ENCODE results near the gene FAM53B. TPM values are rescaled to one million over a fixed set of nuclear protein-coding genes. Genes with fewer than 3 reads are reported as not detected.

FAM53B gene
- total RNA-seq, 2 experiments from 2014 or later, result 30.1 to 30.9 TPM

- Mint-ChIP-seq H3K4me3 (no peak overlapping the region), H3K27ac (no peak overlapping the region), H3K9me3 (no peaks in the 10 kb centered on the region)
Measured at GRCh38 chr10:124674768-124675222, 69.4 kb downstream of the FAM53B start.

GRCh38 chr10:124672181-124672638, 72.0 kb downstream of the FAM53B start:
- no peaks in the 10 kb centered on the region for H3K9me3 Mint-ChIP-seq
- peak overlapping the region; percentile 79 for H3K27ac Mint-ChIP-seq
- peaks cover 66% of the 10 kb centered on the region for H3K4me1 Mint-ChIP-seq
- no peak overlapping the region for H3K4me3 Mint-ChIP-seq
- CTCF ChIA-PET, result interaction anchor here (0.9 to 5.5 kb wide), 7 partner anchors 8 to 70 kb away, joined by 3 to 33 read pairs (median 5); no protein-coding TSS in a partner anchor
- DNase-seq, result no peak
- POLR2A ChIA-PET, result interaction anchor here (0.9 kb wide), 1 partner anchor 46 kb away, joined by 4 read pairs; no protein-coding TSS in a partner anchor
- H3K36me3 Mint-ChIP-seq (ENCODE audit: low read depth), result peaks cover 34% of the 10 kb centered on the region
- no peaks in the 10 kb centered on the region for H3K27me3 Mint-ChIP-seq

More at GRCh38 chr10:124674768-124675222, 69.4 kb downstream of the FAM53B start:
- Mint-ChIP-seq H3K36me3 (ENCODE audit: low read depth) (peaks cover 56% of the 10 kb centered on the region), H3K4me1 (peaks cover 83% of the 10 kb centered on the region), H3K27me3 (no peaks in the 10 kb centered on the region)
- POLR2A ChIA-PET, result no interaction called here
- CTCF ChIA-PET, result interaction anchor here (1.0 to 5.5 kb wide), 3 partner anchors 9 to 13 kb away, joined by 3 to 33 read pairs (median 4); no protein-coding TSS in a partner anchor
- no peak for DNase-seq

- ChIA-PET POLR2A (interaction anchor here (0.9 to 1.0 kb wide), 2 partner anchors 47 to 69 kb away, joined by 4 read pairs; no protein-coding TSS in a partner anchor), CTCF (interaction anchor here (0.7 to 5.5 kb wide), 11 partner anchors 9 to 71 kb away, joined by 3 to 33 read pairs (median 4); no protein-coding TSS in a partner anchor)
- peak; percentile 21 for DNase-seq
- Mint-ChIP-seq H3K27ac (peak overlapping the region; percentile 79), H3K36me3 (ENCODE audit: low read depth) (peaks cover 30% of the 10 kb centered on the region), H3K4me1 (peaks cover 60% of the 10 kb centered on the region), H3K27me3 (no peaks in the 10 kb centered on the region), H3K4me3 (no peak overlapping the region), H3K9me3 (no peaks in the 10 kb centered on the region)
Measured at GRCh38 chr10:124671486-124672075, 72.6 kb downstream of the FAM53B start.

GRCh38 chr10:124670849-124671248, 73.3 kb downstream of the FAM53B start:
- Mint-ChIP-seq H3K27ac (peak overlapping the region; percentile 79), H3K4me3 (no peak overlapping the region), H3K27me3 (no peaks in the 10 kb centered on the region), H3K36me3 (ENCODE audit: low read depth) (peaks cover 26% of the 10 kb centered on the region), H3K4me1 (peaks cover 53% of the 10 kb centered on the region), H3K9me3 (no peaks in the 10 kb centered on the region)
- DNase-seq, result no peak
- POLR2A ChIA-PET, result interaction anchor here (1.0 kb wide), 1 partner anchor 70 kb away, joined by 4 read pairs; no protein-coding TSS in a partner anchor
- CTCF ChIA-PET, result interaction anchor here (0.7 to 5.5 kb wide), 10 partner anchors 9 to 61 kb away, joined by 3 to 33 read pairs (median 4); no protein-coding TSS in a partner anchor

GRCh38 chr10:124669824-124670654, 74.1 kb downstream of the FAM53B start:
- CTCF ChIA-PET, result interaction anchor here (1.4 to 5.5 kb wide), 6 partner anchors 10 to 47 kb away, joined by 4 to 33 read pairs (median 6); no protein-coding TSS in a partner anchor
- H3K4me1 Mint-ChIP-seq, result peaks cover 47% of the 10 kb centered on the region
- H3K4me3 Mint-ChIP-seq, result no peak overlapping the region

GRCh38 chr10:124669141-124669823, 74.9 kb downstream of the FAM53B start:
- CTCF ChIA-PET, result interaction anchor here (1.2 kb wide), 1 partner anchor 10 kb away, joined by 3 read pairs; no protein-coding TSS in a partner anchor
- POLR2A ChIA-PET, result no interaction called here
- no peak for DNase-seq
- Mint-ChIP-seq H3K27ac (no peak overlapping the region), H3K4me1 (peaks cover 44% of the 10 kb centered on the region), H3K4me3 (no peak overlapping the region), H3K36me3 (ENCODE audit: low read depth) (peaks cover 22% of the 10 kb centered on the region), H3K9me3 (no peaks in the 10 kb centered on the region), H3K27me3 (no peaks in the 10 kb centered on the region)

More at GRCh38 chr10:124669824-124670654, 74.1 kb downstream of the FAM53B start:
- Mint-ChIP-seq H3K9me3 (no peaks in the 10 kb centered on the region), H3K27me3 (no peaks in the 10 kb centered on the region), H3K36me3 (ENCODE audit: low read depth) (peaks cover 22% of the 10 kb centered on the region), H3K27ac (no peak overlapping the region)
- POLR2A ChIA-PET, result no interaction called here
- DNase-seq, result no peak

- Mint-ChIP-seq H3K9me3 (no peaks in the 10 kb centered on the region), H3K4me1 (peaks cover 43% of the 10 kb centered on the region), H3K27ac (peak overlapping the region; percentile 41), H3K4me3 (no peak overlapping the region), H3K27me3 (no peaks in the 10 kb centered on the region), H3K36me3 (ENCODE audit: low read depth) (peaks cover 18% of the 10 kb centered on the region)
- DNase-seq, result no peak
- CTCF ChIA-PET, result interaction anchor here (0.8 to 1.2 kb wide), 2 partner anchors 9 to 19 kb away, joined by 3 read pairs; no protein-coding TSS in a partner anchor
- POLR2A ChIA-PET, result no interaction called here
Measured at GRCh38 chr10:124668517-124669051, 75.6 kb downstream of the FAM53B start.

- Mint-ChIP-seq H3K27me3 (no peaks in the 10 kb centered on the region), H3K4me3 (no peak overlapping the region), H3K36me3 (ENCODE audit: low read depth) (peaks cover 21% of the 10 kb centered on the region), H3K9me3 (no peaks in the 10 kb centered on the region), H3K4me1 (peaks cover 34% of the 10 kb centered on the region), H3K27ac (peak overlapping the region; percentile 31)
- DNase-seq, result no peak
- ChIA-PET POLR2A (no interaction called here), CTCF (interaction anchor here (0.8 to 2.5 kb wide), 4 partner anchors 9 to 20 kb away, joined by 3 to 9 read pairs (median 4); no protein-coding TSS in a partner anchor)
Measured at GRCh38 chr10:124667425-124668345, 76.5 kb downstream of the FAM53B start.

- H3K27me3 Mint-ChIP-seq, result no peaks in the 10 kb centered on the region
- no peak overlapping the region for H3K4me3 Mint-ChIP-seq
- DNase-seq, result no peak
- no peaks in the 10 kb centered on the region for H3K9me3 Mint-ChIP-seq
- ChIA-PET CTCF (interaction anchor here (1.5 to 2.5 kb wide), 3 partner anchors 10 to 12 kb away, joined by 4 to 9 read pairs (median 5); no protein-coding TSS in a partner anchor), POLR2A (no interaction called here)
- H3K36me3 Mint-ChIP-seq (ENCODE audit: low read depth), result peaks cover 10% of the 10 kb centered on the region
- peaks cover 25% of the 10 kb centered on the region for H3K4me1 Mint-ChIP-seq
- H3K27ac Mint-ChIP-seq, result no peak overlapping the region
Measured at GRCh38 chr10:124666494-124666893, 77.7 kb downstream of the FAM53B start.

- POLR2A ChIA-PET, result no interaction called here
- CTCF ChIA-PET, result interaction anchor here (1.1 to 2.5 kb wide), 3 partner anchors 9 to 13 kb away, joined by 4 to 9 read pairs (median 4); no protein-coding TSS in a partner anchor
Measured at GRCh38 chr10:124665980-124666379, 78.2 kb downstream of the FAM53B start.

GRCh38 chr10:124665558-124665957, 78.6 kb downstream of the FAM53B start:
- H3K4me1 Mint-ChIP-seq, result peaks cover 18% of the 10 kb centered on the region
- CTCF ChIA-PET, result interaction anchor here (1.1 to 2.5 kb wide), 2 partner anchors 10 to 13 kb away, joined by 4 to 9 read pairs; no protein-coding TSS in a partner anchor
- H3K27me3 Mint-ChIP-seq, result no peaks in the 10 kb centered on the region
- H3K27ac Mint-ChIP-seq, result no peak overlapping the region
- no peaks in the 10 kb centered on the region for H3K9me3 Mint-ChIP-seq
- no peak for DNase-seq
- POLR2A ChIA-PET, result no interaction called here
- peaks cover 5% of the 10 kb centered on the region for H3K36me3 Mint-ChIP-seq (ENCODE audit: low read depth)
- no peak overlapping the region for H3K4me3 Mint-ChIP-seq

More at GRCh38 chr10:124665980-124666379, 78.2 kb downstream of the FAM53B start:
- peaks cover 5% of the 10 kb centered on the region for H3K36me3 Mint-ChIP-seq (ENCODE audit: low read depth)
- H3K4me1 Mint-ChIP-seq, result peaks cover 21% of the 10 kb centered on the region
- no peak overlapping the region for H3K4me3 Mint-ChIP-seq
- H3K9me3 Mint-ChIP-seq, result no peaks in the 10 kb centered on the region
- DNase-seq, result no peak
- no peaks in the 10 kb centered on the region for H3K27me3 Mint-ChIP-seq
- H3K27ac Mint-ChIP-seq, result no peak overlapping the region
